HUES64 (cell line): Measurements from ENCODE around the gene ANKRD7.

Experiments used
- H3K27ac ChIP-seq: 2 replicates; pipeline ENCODE4 v1.7.0; 2013; ENCODE audit warnings: low read depth, low read length, inconsistent platforms
- H3K27me3 ChIP-seq: 2 replicates; pipeline ENCODE4 v1.6.1; 2013; ENCODE audit warnings: mild to moderate bottlenecking, low read length; ENCODE audit not compliant: insufficient read depth
- H3K36me3 ChIP-seq: 2 replicates; pipeline ENCODE4 v1.6.1; 2013; ENCODE audit warnings: mild to moderate bottlenecking, low read length; ENCODE audit not compliant: insufficient read depth
- H3K4me1 ChIP-seq: 2 replicates; pipeline ENCODE4 v1.6.1; 2013; ENCODE audit warnings: mild to moderate bottlenecking, low read length, moderate library complexity; ENCODE audit not compliant: insufficient read depth
- H3K4me3 ChIP-seq: 2 replicates; pipeline ENCODE4 v1.5.1; 2013; ENCODE audit warnings: mild to moderate bottlenecking, low read length, moderate library complexity
- H3K9ac ChIP-seq: 2 replicates; pipeline ENCODE4 v1.6.1; 2013; ENCODE audit warnings: mild to moderate bottlenecking, low read depth, low read length
- H3K9me3 ChIP-seq: 2 replicates; pipeline ENCODE4 v1.6.1; 2013; ENCODE audit warnings: low read depth, low read length; ENCODE audit not compliant: insufficient read depth
- WGBS: fragments of 150-250, 120-280 bp; methylation state at CpG from one replicate; pipeline ENCODE4 v1.1.7; 2013; ENCODE audit warnings: missing lambda C conversion rate; 5-methylcytosine and 5-hydroxymethylcytosine counted together

ANKRD7 gene

GRCh38 chr7:118286131-118286530 is 61.6 kb downstream of the ANKRD7 start:
- no peak overlapping the region for H3K9ac ChIP-seq
- no peaks in the 10 kb centered on the region for H3K27me3 ChIP-seq
- WGBS = 85% methylated on average over 2 of the region's 2 CpGs

GRCh38 chr7:118288098-118288497 is 63.6 kb downstream of the ANKRD7 start:
- Histone ChIP-seq H3K9ac (no peak overlapping the region), H3K27ac (no peak overlapping the region)

More at GRCh38 chr7:118286131-118286530, 61.6 kb downstream of the ANKRD7 start:
- Histone ChIP-seq H3K36me3 (no peaks in the 10 kb centered on the region), H3K4me3 (no peak overlapping the region), H3K9me3 (peaks cover 11% of the 10 kb centered on the region; the same call in 1 of the 2 replicates), H3K27ac (no peak overlapping the region), H3K4me1 (no peaks in the 10 kb centered on the region)

GRCh38 chr7:118289476-118289875 is 65.0 kb downstream of the ANKRD7 start:
- Histone ChIP-seq H3K9me3 (peaks cover 15% of the 10 kb centered on the region), H3K36me3 (no peaks in the 10 kb centered on the region), H3K27me3 (no peaks in the 10 kb centered on the region), H3K4me3 (no peak overlapping the region), H3K27ac (no peak overlapping the region), H3K4me1 (no peaks in the 10 kb centered on the region), H3K9ac (no peak overlapping the region)

More at GRCh38 chr7:118288098-118288497, 63.6 kb downstream of the ANKRD7 start:
- no peaks in the 10 kb centered on the region for H3K36me3 ChIP-seq
- H3K9me3 ChIP-seq = peaks cover 15% of the 10 kb centered on the region
- no peaks in the 10 kb centered on the region for H3K27me3 ChIP-seq
- no peak overlapping the region for H3K4me3 ChIP-seq
- no peaks in the 10 kb centered on the region for H3K4me1 ChIP-seq
